ENCODE results near the gene CRB3.
A peak's percentile ranks its signal among the peaks of the same experiment; 100 is the strongest.

Gene CRB3

DNA sequence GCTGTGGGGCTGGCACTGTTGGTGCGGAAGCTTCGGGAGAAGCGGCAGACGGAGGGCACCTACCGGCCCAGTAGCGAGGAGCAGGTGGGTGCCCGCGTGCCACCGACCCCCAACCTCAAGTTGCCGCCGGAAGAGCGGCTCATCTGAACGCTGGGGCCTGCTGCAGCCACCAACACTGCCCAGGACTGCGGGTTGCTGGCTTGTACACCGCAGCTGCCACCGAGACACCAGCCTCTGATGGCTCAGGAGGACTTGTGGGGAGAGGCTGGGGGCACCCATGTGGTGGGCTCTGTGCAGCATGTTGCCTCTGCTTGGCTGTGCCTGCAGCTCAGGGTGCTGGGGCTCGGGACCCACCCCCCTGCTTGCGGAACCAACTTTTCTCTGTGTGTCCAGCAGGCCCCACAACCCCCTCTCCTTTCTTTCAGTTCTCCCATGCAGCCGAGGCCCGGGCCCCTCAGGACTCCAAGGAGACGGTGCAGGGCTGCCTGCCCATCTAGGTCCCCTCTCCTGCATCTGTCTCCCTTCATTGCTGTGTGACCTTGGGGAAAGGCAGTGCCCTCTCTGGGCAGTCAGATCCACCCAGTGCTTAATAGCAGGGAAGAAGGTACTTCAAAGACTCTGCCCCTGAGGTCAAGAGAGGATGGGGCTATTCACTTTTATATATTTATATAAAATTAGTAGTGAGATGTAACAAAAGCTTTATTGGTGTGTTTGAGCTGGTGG lies 2.6 kb downstream of the CRB3 start:
- Histone ChIP-seq H3K36me3 (ENCODE audit: control insufficient read depth in 1 of 2, insufficient read depth in 2 of 2, low read length in 2 of 2) (peaks cover 10 to 23% of the 10 kb centered on the region in 2 donors), H3K9ac (ENCODE audit: low read depth in 1 of 2, low read length in 2 of 2) (no peak overlapping the region), H3K4me1 (ENCODE audit: control insufficient read depth in 1 of 2, insufficient read depth in 2 of 2, low read length in 2 of 2) (peaks cover 5 to 13% of the 10 kb centered on the region in 2 donors), H3K4me3 (ENCODE audit: low read depth in 1 of 2, low read length in 2 of 2) (no peak overlapping the region), H3K27ac (ENCODE audit: low read depth, low read length) (no peak overlapping the region), H3K27me3 (ENCODE audit: control insufficient read depth in 1 of 2, insufficient read depth in 2 of 2, low read length in 2 of 2) (no peaks in the 10 kb centered on the region), H3K9me3 (ENCODE audit: control insufficient read depth in 1 of 2, low read length in 2 of 2) (no peaks in the 10 kb centered on the region)

DNA sequence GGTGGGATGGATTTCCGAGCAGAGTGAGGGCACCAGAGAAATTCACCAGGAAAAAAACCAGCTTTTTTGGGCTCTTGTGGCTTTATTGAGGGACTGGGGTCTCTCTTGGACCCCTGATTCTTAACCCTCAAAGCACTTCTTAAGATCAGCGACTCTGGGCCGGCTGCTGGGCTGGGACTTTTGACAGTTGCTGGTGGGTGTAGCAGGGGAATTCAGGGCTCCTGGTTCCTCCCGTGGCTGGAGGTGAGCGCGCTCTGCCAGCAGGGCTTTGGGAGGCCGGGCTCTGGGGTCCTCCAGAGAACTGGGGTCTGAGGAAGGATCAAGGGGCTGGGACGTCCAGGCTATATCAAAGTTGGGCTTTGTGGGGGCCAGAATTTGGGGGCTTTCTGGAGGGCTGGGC lies 3.3 kb downstream of the CRB3 start:
- H3K4me1 ChIP-seq (ENCODE audit: control insufficient read depth in 1 of 2, insufficient read depth in 2 of 2, low read length in 2 of 2): peaks cover 5 to 6% of the 10 kb centered on the region in 2 donors
- H3K36me3 ChIP-seq (ENCODE audit: control insufficient read depth in 1 of 2, insufficient read depth in 2 of 2, low read length in 2 of 2): peaks cover 10 to 23% of the 10 kb centered on the region in 2 donors
- H3K27ac ChIP-seq (ENCODE audit: low read depth, low read length): no peak overlapping the region
- no peaks in the 10 kb centered on the region for H3K9me3 ChIP-seq (ENCODE audit: control insufficient read depth in 1 of 2, low read length in 2 of 2)
- no peaks in the 10 kb centered on the region for H3K27me3 ChIP-seq (ENCODE audit: control insufficient read depth in 1 of 2, insufficient read depth in 2 of 2, low read length in 2 of 2)
- no peak overlapping the region for H3K9ac ChIP-seq (ENCODE audit: low read depth in 1 of 2, low read length in 2 of 2)
- no peak overlapping the region for H3K4me3 ChIP-seq (ENCODE audit: low read depth in 1 of 2, low read length in 2 of 2)

DNA sequence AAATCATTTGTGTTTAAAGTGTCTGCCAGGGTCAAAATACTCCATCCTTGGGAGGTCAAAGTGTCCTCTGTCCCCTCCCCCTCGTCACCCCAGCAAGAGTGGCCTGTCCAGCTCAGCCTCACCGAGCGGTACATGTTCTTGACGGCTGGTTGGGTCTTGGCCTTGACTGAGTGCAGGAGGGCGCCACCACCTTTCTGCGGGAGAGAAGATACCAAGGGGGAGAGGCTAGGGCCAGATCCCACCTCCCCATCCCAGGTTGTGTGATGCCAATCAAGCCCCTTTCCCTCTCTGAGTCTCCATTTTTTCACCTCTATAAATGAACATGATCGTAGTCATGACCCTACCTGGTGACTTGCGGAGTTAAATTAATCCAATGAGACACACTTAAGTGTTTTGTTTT lies 6.1 kb downstream of the CRB3 start:
- Histone ChIP-seq H3K4me3 (ENCODE audit: low read depth in 1 of 2, low read length in 2 of 2) (no peak overlapping the region), H3K27ac (ENCODE audit: low read depth, low read length) (no peak overlapping the region), H3K4me1 (ENCODE audit: control insufficient read depth in 1 of 2, insufficient read depth in 2 of 2, low read length in 2 of 2) (peaks cover 5 to 12% of the 10 kb centered on the region in 2 donors), H3K27me3 (ENCODE audit: control insufficient read depth in 1 of 2, insufficient read depth in 2 of 2, low read length in 2 of 2) (no peaks in the 10 kb centered on the region), H3K9me3 (ENCODE audit: control insufficient read depth in 1 of 2, low read length in 2 of 2) (no peaks in the 10 kb centered on the region), H3K36me3 (ENCODE audit: control insufficient read depth in 1 of 2, insufficient read depth in 2 of 2, low read length in 2 of 2) (peaks cover 10 to 23% of the 10 kb centered on the region in 2 donors), H3K9ac (ENCODE audit: low read depth in 1 of 2, low read length in 2 of 2) (no peak overlapping the region)

DNA sequence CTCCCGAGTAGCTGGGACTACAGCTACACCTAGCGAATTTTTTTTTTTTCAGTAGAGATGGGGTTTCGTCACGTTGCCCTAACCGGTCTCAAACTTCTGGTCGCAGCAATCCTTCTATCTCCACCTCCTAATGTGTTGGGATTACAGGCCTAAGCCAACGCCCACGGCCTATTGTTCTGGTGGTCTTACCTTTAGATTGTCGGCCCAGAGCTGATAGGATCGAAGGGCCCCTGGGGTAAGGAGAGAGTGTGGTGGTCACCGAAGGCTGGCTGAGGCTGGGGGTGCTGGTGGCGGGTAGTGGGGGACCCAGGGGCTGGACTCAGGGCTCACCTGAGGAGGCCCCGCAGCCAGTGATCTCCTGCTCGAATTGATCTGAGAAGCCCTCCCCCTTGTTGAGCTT lies 7.0 kb downstream of the CRB3 start:
- no peak overlapping the region for H3K9ac ChIP-seq (ENCODE audit: low read depth in 1 of 2, low read length in 2 of 2)
- no peak overlapping the region for H3K4me3 ChIP-seq (ENCODE audit: low read depth in 1 of 2, low read length in 2 of 2)
- H3K9me3 ChIP-seq (ENCODE audit: control insufficient read depth in 1 of 2, low read length in 2 of 2): no peaks in the 10 kb centered on the region
- no peak overlapping the region for H3K27ac ChIP-seq (ENCODE audit: low read depth, low read length)
- H3K36me3 ChIP-seq (ENCODE audit: control insufficient read depth in 1 of 2, insufficient read depth in 2 of 2, low read length in 2 of 2): peaks cover 10 to 22% of the 10 kb centered on the region in 2 donors
- peaks cover 8 to 16% of the 10 kb centered on the region in 2 donors for H3K4me1 ChIP-seq (ENCODE audit: control insufficient read depth in 1 of 2, insufficient read depth in 2 of 2, low read length in 2 of 2)
- H3K27me3 ChIP-seq (ENCODE audit: control insufficient read depth in 1 of 2, insufficient read depth in 2 of 2, low read length in 2 of 2): no peaks in the 10 kb centered on the region

DNA sequence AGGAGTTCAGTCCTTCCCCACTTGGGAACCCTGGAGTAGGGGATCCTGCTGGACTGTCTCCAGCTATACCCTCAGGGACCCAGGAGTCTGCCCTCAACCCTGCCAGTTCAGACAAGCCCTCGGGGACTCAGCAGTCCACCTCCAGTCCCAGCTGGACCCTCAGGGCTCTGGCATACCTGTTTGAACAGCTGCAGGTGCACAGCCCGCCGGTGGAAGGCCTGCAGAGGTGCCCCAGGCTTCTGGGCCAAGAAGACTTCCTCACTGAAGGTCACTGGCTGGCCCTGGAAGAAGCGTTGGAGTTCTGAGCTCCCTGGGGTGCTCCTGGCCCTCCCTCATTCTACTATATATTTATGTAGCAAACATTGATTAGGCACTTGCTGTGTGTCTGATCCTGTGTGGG lies 8.6 kb downstream of the CRB3 start:
- H3K27me3 ChIP-seq (ENCODE audit: control insufficient read depth in 1 of 2, insufficient read depth in 2 of 2, low read length in 2 of 2): no peaks in the 10 kb centered on the region
- no peak overlapping the region for H3K27ac ChIP-seq (ENCODE audit: low read depth, low read length)
- H3K4me1 ChIP-seq (ENCODE audit: control insufficient read depth in 1 of 2, insufficient read depth in 2 of 2, low read length in 2 of 2): peaks cover 8 to 16% of the 10 kb centered on the region in 2 donors
- peaks cover 8 to 18% of the 10 kb centered on the region in 2 donors for H3K36me3 ChIP-seq (ENCODE audit: control insufficient read depth in 1 of 2, insufficient read depth in 2 of 2, low read length in 2 of 2)
- no peak overlapping the region for H3K4me3 ChIP-seq (ENCODE audit: low read depth in 1 of 2, low read length in 2 of 2)
- no peaks in the 10 kb centered on the region for H3K9me3 ChIP-seq (ENCODE audit: control insufficient read depth in 1 of 2, low read length in 2 of 2)
- H3K9ac ChIP-seq (ENCODE audit: low read depth in 1 of 2, low read length in 2 of 2): no peak overlapping the region

DNA sequence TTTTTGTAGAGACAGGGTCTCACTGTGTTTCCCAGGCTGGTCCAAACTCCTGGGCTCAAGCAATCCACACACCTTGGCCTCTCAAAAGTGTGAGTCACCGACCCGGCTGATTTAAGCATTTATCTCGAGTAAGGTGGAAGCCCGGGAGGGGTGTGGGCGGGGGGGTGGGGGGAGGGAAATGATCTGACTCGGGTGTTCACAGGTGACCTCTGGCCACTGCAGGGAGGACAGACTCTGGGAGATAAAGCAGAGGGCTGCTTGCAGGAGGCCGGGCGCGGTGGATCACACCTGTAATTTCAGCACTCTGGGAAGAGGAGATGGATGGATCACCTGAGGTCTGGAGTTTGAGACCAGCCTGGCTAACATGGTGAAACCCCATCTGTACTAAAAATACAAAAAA lies 9.6 kb downstream of the CRB3 start:
- Histone ChIP-seq H3K9me3 (ENCODE audit: control insufficient read depth in 1 of 2, low read length in 2 of 2) (no peaks in the 10 kb centered on the region), H3K4me3 (ENCODE audit: low read depth in 1 of 2, low read length in 2 of 2) (no peak overlapping the region), H3K36me3 (ENCODE audit: control insufficient read depth in 1 of 2, insufficient read depth in 2 of 2, low read length in 2 of 2) (peaks cover 4 to 8% of the 10 kb centered on the region in 2 donors), H3K9ac (ENCODE audit: low read depth in 1 of 2, low read length in 2 of 2) (no peak overlapping the region), H3K4me1 (ENCODE audit: control insufficient read depth in 1 of 2, insufficient read depth in 2 of 2, low read length in 2 of 2) (peaks cover 8 to 16% of the 10 kb centered on the region in 2 donors), H3K27me3 (ENCODE audit: control insufficient read depth in 1 of 2, insufficient read depth in 2 of 2, low read length in 2 of 2) (no peaks in the 10 kb centered on the region), H3K27ac (ENCODE audit: low read depth, low read length) (no peak overlapping the region)

DNA sequence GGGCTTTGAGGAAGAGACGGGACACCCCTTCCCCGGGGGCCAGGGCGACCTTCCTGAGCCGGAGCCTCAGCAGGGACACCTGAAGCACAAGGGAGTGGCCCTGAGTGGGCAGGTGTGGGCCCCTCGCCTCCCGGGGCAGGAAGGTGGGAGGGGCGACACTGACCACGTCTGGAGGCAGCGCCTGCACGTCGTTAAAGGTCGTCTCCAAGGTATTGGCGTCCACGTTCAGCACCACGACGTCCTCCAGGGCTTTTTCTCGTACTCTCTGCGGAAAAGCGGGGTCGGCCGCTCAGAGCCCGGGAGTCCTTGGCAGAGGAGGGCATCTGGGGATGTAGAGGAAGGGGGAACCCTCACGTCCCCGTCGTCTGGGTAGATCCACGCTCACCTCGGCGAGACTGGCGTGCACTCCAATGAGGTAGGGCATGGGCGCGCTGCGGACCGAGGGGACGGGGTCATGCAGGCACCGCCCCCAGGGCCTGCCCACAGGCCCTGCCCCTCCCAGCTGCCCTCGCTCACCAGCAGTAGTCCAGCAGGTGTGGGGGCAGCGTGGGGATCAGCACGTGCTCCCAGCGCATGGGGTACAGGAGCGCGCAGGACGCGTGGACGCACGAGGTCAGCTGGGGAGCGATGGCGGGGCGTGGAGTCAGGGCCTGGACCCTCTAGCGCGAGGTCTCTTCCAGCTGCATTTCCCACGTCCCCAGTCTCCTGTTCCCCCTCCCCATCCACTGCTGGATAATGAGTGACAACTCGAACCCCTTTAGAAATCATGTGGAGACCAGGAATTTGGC lies 11.4 kb downstream of the CRB3 start:
- H3K9ac ChIP-seq (ENCODE audit: low read depth in 1 of 2, low read length in 2 of 2): peak overlapping the region in 1 of 2 donors; percentile 25
- peaks cover 0 to 4% of the 10 kb centered on the region in 2 donors for H3K36me3 ChIP-seq (ENCODE audit: control insufficient read depth in 1 of 2, insufficient read depth in 2 of 2, low read length in 2 of 2)
- peak overlapping the region; percentile 57 to 67 for H3K4me3 ChIP-seq (ENCODE audit: low read depth in 1 of 2, low read length in 2 of 2)
- H3K27ac ChIP-seq (ENCODE audit: low read depth, low read length): no peak overlapping the region
- H3K9me3 ChIP-seq (ENCODE audit: control insufficient read depth in 1 of 2, low read length in 2 of 2): no peaks in the 10 kb centered on the region
- no peaks in the 10 kb centered on the region for H3K27me3 ChIP-seq (ENCODE audit: control insufficient read depth in 1 of 2, insufficient read depth in 2 of 2, low read length in 2 of 2)
- H3K4me1 ChIP-seq (ENCODE audit: control insufficient read depth in 1 of 2, insufficient read depth in 2 of 2, low read length in 2 of 2): peaks cover 8 to 16% of the 10 kb centered on the region in 2 donors

DNA sequence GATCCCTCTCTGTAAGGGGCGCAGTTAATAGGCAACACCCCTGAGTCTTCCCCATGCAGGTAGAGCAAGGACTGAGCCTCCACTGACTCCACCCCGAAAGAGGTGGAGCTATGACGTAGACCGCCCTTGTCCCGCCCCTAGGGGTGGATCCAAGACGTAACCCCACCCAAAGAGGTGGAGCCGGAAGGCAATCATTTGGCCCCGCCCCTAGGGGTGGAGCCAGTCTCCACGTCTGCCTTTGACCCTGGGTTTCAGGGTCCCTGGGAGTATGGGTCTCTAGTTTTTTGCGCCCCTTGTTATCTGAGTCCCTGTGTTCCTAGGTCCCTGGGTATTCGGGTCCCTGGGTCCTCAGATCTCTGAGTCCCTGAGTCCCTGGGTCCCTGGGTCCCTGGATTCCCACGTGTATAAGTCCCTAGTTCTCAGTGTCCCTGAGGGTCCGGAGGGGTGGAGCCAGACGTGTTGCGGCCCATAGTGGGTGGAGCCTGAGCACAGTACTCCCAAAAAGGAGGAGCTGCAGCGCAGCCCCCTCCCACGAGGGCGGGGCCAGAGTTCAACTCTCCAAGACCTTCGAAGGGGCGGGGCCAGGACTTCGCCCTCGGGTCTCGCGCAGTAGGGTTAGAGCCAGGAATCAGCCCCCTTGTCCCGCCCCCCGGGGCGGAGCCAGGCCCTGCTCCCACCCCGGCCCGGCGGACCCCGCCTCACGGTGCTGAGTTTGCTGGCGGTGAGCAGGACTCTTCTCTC lies 12.3 kb downstream of the CRB3 start:
- Histone ChIP-seq H3K36me3 (ENCODE audit: control insufficient read depth in 1 of 2, insufficient read depth in 2 of 2, low read length in 2 of 2) (peaks cover 0 to 4% of the 10 kb centered on the region in 2 donors), H3K27me3 (ENCODE audit: control insufficient read depth in 1 of 2, insufficient read depth in 2 of 2, low read length in 2 of 2) (no peaks in the 10 kb centered on the region), H3K9me3 (ENCODE audit: control insufficient read depth in 1 of 2, low read length in 2 of 2) (no peaks in the 10 kb centered on the region), H3K27ac (ENCODE audit: low read depth, low read length) (peak overlapping the region; percentile 73), H3K9ac (ENCODE audit: low read depth in 1 of 2, low read length in 2 of 2) (peak overlapping the region in 1 of 2 donors; percentile 25), H3K4me3 (ENCODE audit: low read depth in 1 of 2, low read length in 2 of 2) (peak overlapping the region; percentile 57 to 67), H3K4me1 (ENCODE audit: control insufficient read depth in 1 of 2, insufficient read depth in 2 of 2, low read length in 2 of 2) (peaks cover 8 to 16% of the 10 kb centered on the region in 2 donors)

DNA sequence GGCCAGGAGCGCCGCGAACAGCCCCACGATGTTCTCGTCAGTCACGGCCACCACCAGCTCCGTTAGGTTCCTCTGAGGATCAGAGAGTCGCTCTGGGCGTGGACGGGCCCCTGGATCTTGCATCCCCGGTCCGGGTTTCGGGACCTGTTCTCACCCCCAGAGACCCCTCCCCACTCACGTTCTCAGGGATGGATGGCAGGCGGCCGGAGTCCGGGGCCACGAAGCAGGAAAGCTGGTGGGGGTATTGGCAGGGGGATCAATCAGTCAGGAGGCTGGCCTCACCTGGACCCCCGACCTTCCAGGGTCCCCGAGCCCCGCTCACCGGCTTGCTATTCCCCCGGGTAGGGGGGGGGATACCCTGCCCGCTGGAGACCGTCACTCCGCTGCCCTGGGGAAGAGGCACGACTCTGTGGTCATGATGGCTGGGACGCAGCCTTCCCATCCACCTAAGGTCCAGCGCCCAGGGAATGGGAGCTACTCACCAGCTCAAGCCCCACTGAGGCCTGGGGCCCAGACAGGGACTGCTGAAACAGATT lies 12.9 kb downstream of the CRB3 start:
- Histone ChIP-seq H3K4me1 (ENCODE audit: control insufficient read depth in 1 of 2, insufficient read depth in 2 of 2, low read length in 2 of 2) (peaks cover 8 to 16% of the 10 kb centered on the region in 2 donors), H3K27me3 (ENCODE audit: control insufficient read depth in 1 of 2, insufficient read depth in 2 of 2, low read length in 2 of 2) (no peaks in the 10 kb centered on the region), H3K27ac (ENCODE audit: low read depth, low read length) (no peak overlapping the region), H3K9ac (ENCODE audit: low read depth in 1 of 2, low read length in 2 of 2) (no peak overlapping the region), H3K36me3 (ENCODE audit: control insufficient read depth in 1 of 2, insufficient read depth in 2 of 2, low read length in 2 of 2) (peaks cover 0 to 4% of the 10 kb centered on the region in 2 donors), H3K9me3 (ENCODE audit: control insufficient read depth in 1 of 2, low read length in 2 of 2) (no peaks in the 10 kb centered on the region), H3K4me3 (ENCODE audit: low read depth in 1 of 2, low read length in 2 of 2) (peak overlapping the region; percentile 40 to 67)

Data from duodenal mucosa (tissue), 2 donors.